SK-N-SH (cell line): ENCODE measurements around the gene PLAGL1. TPM values are rescaled to one million over a fixed set of nuclear protein-coding genes. Genes with fewer than 3 reads are reported as not detected.

Experiments
- CTCF ChIA-PET: fragments of 300-600, 350-600 bp; formaldehyde crosslinking; extraction: SDS; loops from one replicate; lab custom pipeline; 2021; lab: Yijun Ruan, JAX
- POLR2A ChIA-PET: fragments of 350-600 bp; sonication (Branson Sonifier 250); formaldehyde crosslinking; extraction: SDS; loops from one replicate; lab custom pipeline; 2020; ENCODE audit warnings: antibody characterized with exemption, inconsistent platforms; lab: Yijun Ruan, JAX
- DNase-seq: peaks from one replicate; pipeline ENCODE4 v3.0.0; 2012
- H2AFZ ChIP-seq: fragments of 200-600 bp; sonication (generic); 2 replicates; pipeline ENCODE4 v1.8.1; 2016; ENCODE audit warnings: antibody characterized with exemption, mild to moderate bottlenecking, low read depth
- H3F3A ChIP-seq: fragments of 200-600 bp; sonication (generic); replicated peaks from 2 replicates; pipeline ENCODE3; 2016; ENCODE audit warnings: antibody characterized with exemption, mild to moderate bottlenecking; ENCODE audit not compliant: insufficient read depth
- H3K27ac ChIP-seq, 2 experiments: fragments of 200-500 bp in 1 of 2; fragments of 200-600 bp in 1 of 2; sonication (Bioruptor generic) in 1 of 2; sonication (generic), shearing (Covaris generic) in 1 of 2; 2 replicates each; pipeline versions ENCODE4 v1.5.1 to v1.6.1; 2014 to 2016; ENCODE audit warnings: low read depth in 2 of 2, inconsistent platforms in 1 of 2, low read length in 1 of 2, mild to moderate bottlenecking in 1 of 2, mixed read lengths in 1 of 2
- H3K27me3 ChIP-seq: fragments of 200-600 bp; sonication (generic), shearing (Covaris generic); 2 replicates; pipeline ENCODE4 v1.6.1; 2016; ENCODE audit warnings: mixed run types; ENCODE audit not compliant: insufficient read depth
- H3K36me3 ChIP-seq, 2 experiments: fragments of 200-500 bp in 1 of 2; fragments of 200-600 bp in 1 of 2; sonication (Bioruptor generic) in 1 of 2; sonication (generic) in 1 of 2; replicated peaks in 1 of 2; 2 replicates each; pipeline versions ENCODE3 to v1.5.1; 2014 to 2016; ENCODE audit warnings: low read length in 1 of 2, mild to moderate bottlenecking in 1 of 2; ENCODE audit not compliant: insufficient read depth in 2 of 2, control insufficient read depth in 1 of 2
- H3K4me1 ChIP-seq, 2 experiments: fragments of 200-500 bp in 1 of 2; fragments of 200-600 bp in 1 of 2; sonication (Bioruptor generic) in 1 of 2; sonication (generic), shearing (Covaris generic) in 1 of 2; 2 replicates each; pipeline versions ENCODE4 v1.5.1 to v1.6.1; 2014 to 2016; ENCODE audit warnings: low read depth in 1 of 2, low read length in 1 of 2, mixed run types in 1 of 2; ENCODE audit not compliant: insufficient read depth in 2 of 2, control insufficient read depth in 1 of 2
- H3K4me2 ChIP-seq: fragments of 200-600 bp; sonication (generic), shearing (Covaris generic); 2 replicates; pipeline ENCODE4 v1.6.1; 2017; ENCODE audit warnings: mixed run types
- H3K4me3 ChIP-seq, 2 experiments: fragments of 200-500 bp in 1 of 2; fragments of 200-600 bp in 1 of 2; sonication (Bioruptor generic) in 1 of 2; sonication (generic), shearing (Covaris generic) in 1 of 2; 2 replicates each; pipeline versions ENCODE4 v1.5.1 to v1.8.1; 2014 to 2016; ENCODE audit warnings: low read depth in 2 of 2, inconsistent platforms in 1 of 2, low read length in 1 of 2, mild to moderate bottlenecking in 1 of 2, mixed read lengths in 1 of 2, moderate library complexity in 1 of 2
- H3K79me2 ChIP-seq: fragments of 200-600 bp; sonication (generic); 2 replicates; pipeline ENCODE4 v1.8.1; 2017; ENCODE audit warnings: mild to moderate bottlenecking; ENCODE audit not compliant: insufficient read depth
- H3K9ac ChIP-seq: fragments of 200-600 bp; sonication (generic); 2 replicates; pipeline ENCODE4 v1.6.1; 2017; ENCODE audit warnings: mixed run types
- H3K9me2 ChIP-seq: fragments of 200-600 bp; sonication (generic); 2 replicates; pipeline ENCODE4 v1.6.1; 2017; ENCODE audit warnings: mixed run types
- H3K9me3 ChIP-seq: fragments of 200-600 bp; sonication (generic); 2 replicates; pipeline ENCODE4 v1.6.1; 2017; ENCODE audit warnings: mixed run types, mild to moderate bottlenecking, moderate library complexity
- H4K20me1 ChIP-seq: fragments of 200-600 bp; sonication (generic); 2 replicates; pipeline ENCODE4 v1.6.1; 2017; ENCODE audit warnings: mild to moderate bottlenecking, mixed run types; ENCODE audit not compliant: insufficient read depth
- CHD2 ChIP-seq: fragments of 150-350 bp; IDR thresholded peaks from 2 replicates; pipeline ENCODE4 v1.6.1; 2018; ENCODE audit warnings: low read length; ENCODE audit not compliant: partially characterized antibody
- ELF1 ChIP-seq: IDR thresholded peaks from 2 replicates; pipeline ENCODE4 v1.4.0; 2012
- EP300 ChIP-seq, 2 experiments: IDR thresholded peaks; 2 replicates each; pipeline versions ENCODE4 v1.4.0 to v1.6.1; 2012; ENCODE audit warnings: borderline replicate concordance in 1 of 2, low read depth in 1 of 2, low read length in 1 of 2
- EZH2phosphoT487 ChIP-seq: fragments of 200-600 bp; sonication (generic); IDR thresholded peaks from 2 replicates; pipeline ENCODE4 v1.6.1; 2017; ENCODE audit warnings: low read depth, mixed run types, mild to moderate bottlenecking, antibody characterized with exemption, moderate library complexity, borderline replicate concordance
- FOXM1 ChIP-seq: IDR thresholded peaks from 2 replicates; pipeline ENCODE4 v1.4.0; 2012; ENCODE audit warnings: low read depth, mild to moderate bottlenecking
- JUND ChIP-seq: IDR thresholded peaks from 2 replicates; pipeline ENCODE4 v1.4.0; 2012
- MEF2A ChIP-seq: IDR thresholded peaks from 2 replicates; pipeline ENCODE4 v1.4.0; 2012; ENCODE audit warnings: low read depth, borderline replicate concordance
- NRF1 ChIP-seq: IDR thresholded peaks from 2 replicates; pipeline ENCODE4 v1.6.1; 2012; ENCODE audit warnings: low read depth, mild to moderate bottlenecking, low read length
- POLR2AphosphoS5 ChIP-seq: IDR thresholded peaks from 2 replicates; pipeline ENCODE4 v1.6.1; 2012; ENCODE audit warnings: low read depth, low read length
- TAF1 ChIP-seq: IDR thresholded peaks from 2 replicates; pipeline ENCODE4 v1.6.1; 2012; ENCODE audit warnings: low read depth, mild to moderate bottlenecking, low read length, moderate library complexity, borderline replicate concordance
- WGBS: methylation state at CpG from one replicate; pipeline ENCODE4 v1.1.6; 2017; ENCODE audit warnings: low lambda C conversion rate; 5-methylcytosine and 5-hydroxymethylcytosine counted together
- polyA plus RNA-seq, 3 experiments: library from polyadenylated mRNA; depleted of rRNA; stranded (reverse); fragments of >200 nt; gene quantifications; 2 replicates each; pipeline ENCODE4 v1.2.3, GENCODE V29; 2012
- TF ChIP-seq, protein P1 (sequence below): IDR thresholded peaks from 2 replicates; pipeline ENCODE4 v1.6.1; 2012; ENCODE audit warnings: mild to moderate bottlenecking, low read depth, low read length, moderate library complexity
- TF ChIP-seq, protein P2 (sequence below): IDR thresholded peaks from 2 replicates; pipeline ENCODE4 v1.4.0; 2012; ENCODE audit warnings: low read depth, borderline replicate concordance

The PLAGL1 gene
- polyA plus RNA-seq, 1 of the 3 experiments (the other 2 are of a cell fraction): 25.8 TPM

DNA sequence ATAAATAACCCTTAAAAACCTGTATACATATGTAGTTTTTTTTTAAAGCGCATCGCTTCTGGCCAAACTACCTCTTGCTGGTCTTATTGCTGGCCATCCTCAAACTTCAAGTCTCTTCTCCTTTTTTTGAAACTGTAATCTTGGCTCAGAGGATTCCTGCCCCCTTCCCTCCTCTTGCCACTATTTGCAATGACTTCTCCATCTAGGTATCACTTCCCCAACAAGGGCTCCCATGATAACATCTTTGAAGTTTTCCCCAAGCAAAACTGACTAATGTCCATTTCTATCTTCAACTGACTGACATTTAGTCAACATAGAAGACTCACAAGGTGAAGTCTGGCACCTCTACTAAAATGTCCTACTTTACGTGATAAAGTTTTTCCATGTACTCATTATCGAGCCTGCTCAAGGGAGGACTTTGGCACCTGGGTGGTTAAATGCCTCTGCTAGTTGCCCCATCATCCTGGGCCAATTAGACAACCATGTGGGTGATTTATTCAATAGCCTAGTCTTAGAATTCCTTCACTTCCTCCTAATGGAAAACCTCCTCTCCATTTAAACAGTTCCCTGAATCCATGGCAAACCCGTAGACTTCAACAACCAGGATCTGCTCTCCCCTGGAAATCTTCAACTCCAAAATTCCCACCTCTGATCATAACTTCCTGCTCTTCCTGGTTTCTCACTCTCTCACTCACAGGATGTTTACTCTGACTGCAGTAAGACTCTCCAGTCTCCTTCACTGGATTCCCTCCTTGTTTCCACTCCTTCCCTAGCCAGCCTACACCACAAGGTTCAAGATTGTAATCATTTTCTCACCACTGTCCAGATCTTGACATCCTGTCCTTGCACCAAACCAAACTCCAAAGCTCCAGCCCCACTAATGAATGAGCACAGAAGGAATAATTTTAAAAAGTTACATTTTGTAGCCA lies 9.4 kb upstream of the PLAGL1 start:
- DNase-seq: no peak
- H3K4me3 ChIP-seq: no peak overlapping the region
- H3K36me3 ChIP-seq: no peaks in the 10 kb centered on the region
- H3K27me3 ChIP-seq: no peaks in the 10 kb centered on the region; the same call in 1 of the 2 replicates
- H3K27ac ChIP-seq: no peak overlapping the region
- no peaks in the 10 kb centered on the region for H3K9me2 ChIP-seq
- POLR2A ChIA-PET: no interaction called here
- TF ChIP-seq, protein P1, sequence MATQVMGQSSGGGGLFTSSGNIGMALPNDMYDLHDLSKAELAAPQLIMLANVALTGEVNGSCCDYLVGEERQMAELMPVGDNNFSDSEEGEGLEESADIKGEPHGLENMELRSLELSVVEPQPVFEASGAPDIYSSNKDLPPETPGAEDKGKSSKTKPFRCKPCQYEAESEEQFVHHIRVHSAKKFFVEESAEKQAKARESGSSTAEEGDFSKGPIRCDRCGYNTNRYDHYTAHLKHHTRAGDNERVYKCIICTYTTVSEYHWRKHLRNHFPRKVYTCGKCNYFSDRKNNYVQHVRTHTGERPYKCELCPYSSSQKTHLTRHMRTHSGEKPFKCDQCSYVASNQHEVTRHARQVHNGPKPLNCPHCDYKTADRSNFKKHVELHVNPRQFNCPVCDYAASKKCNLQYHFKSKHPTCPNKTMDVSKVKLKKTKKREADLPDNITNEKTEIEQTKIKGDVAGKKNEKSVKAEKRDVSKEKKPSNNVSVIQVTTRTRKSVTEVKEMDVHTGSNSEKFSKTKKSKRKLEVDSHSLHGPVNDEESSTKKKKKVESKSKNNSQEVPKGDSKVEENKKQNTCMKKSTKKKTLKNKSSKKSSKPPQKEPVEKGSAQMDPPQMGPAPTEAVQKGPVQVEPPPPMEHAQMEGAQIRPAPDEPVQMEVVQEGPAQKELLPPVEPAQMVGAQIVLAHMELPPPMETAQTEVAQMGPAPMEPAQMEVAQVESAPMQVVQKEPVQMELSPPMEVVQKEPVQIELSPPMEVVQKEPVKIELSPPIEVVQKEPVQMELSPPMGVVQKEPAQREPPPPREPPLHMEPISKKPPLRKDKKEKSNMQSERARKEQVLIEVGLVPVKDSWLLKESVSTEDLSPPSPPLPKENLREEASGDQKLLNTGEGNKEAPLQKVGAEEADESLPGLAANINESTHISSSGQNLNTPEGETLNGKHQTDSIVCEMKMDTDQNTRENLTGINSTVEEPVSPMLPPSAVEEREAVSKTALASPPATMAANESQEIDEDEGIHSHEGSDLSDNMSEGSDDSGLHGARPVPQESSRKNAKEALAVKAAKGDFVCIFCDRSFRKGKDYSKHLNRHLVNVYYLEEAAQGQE: no peak
- TF ChIP-seq TAF1 (no peak), FOXM1 (no peak), EP300 (IDR thresholded peaks at IDR 0.05; ENCODE audit: borderline replicate concordance in 1 of 2, low read depth in 1 of 2, low read length in 1 of 2) (no peak), JUND (no peak), POLR2AphosphoS5 (no peak), EZH2phosphoT487 (no peak), MEF2A (no peak), CHD2 (no peak), NRF1 (no peak), ELF1 (no peak)
- TF ChIP-seq, protein P2, sequence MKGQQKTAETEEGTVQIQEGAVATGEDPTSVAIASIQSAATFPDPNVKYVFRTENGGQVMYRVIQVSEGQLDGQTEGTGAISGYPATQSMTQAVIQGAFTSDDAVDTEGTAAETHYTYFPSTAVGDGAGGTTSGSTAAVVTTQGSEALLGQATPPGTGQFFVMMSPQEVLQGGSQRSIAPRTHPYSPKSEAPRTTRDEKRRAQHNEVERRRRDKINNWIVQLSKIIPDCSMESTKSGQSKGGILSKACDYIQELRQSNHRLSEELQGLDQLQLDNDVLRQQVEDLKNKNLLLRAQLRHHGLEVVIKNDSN: no peak
- TF ChIP-seq, all 33 proteins: peak for 0
- Histone ChIP-seq H3F3A (peaks cover 2% of the 10 kb centered on the region), H2AFZ (no peak overlapping the region), H3K9me3 (no peaks in the 10 kb centered on the region; the same call in 1 of the 2 replicates), H3K79me2 (no peaks in the 10 kb centered on the region), H3K4me1 (no peaks in the 10 kb centered on the region), H3K4me2 (no peak overlapping the region), H3K9ac (no peak overlapping the region), H4K20me1 (no peaks in the 10 kb centered on the region)
- CTCF ChIA-PET: no interaction called here
- 69% methylated on average over 5 of the region's 5 CpGs for WGBS
